Stimulated activated CD8-positive, alpha-beta memory T cell treated with anti-CD3 and anti-CD28 coated beads, Interleukin-15, amount 100 ng/mL, for 4 hours (primary cell): ENCODE data around the gene DRC3.

ENCODE experiments used
- DNase-seq, 2 donors: peaks; one replicate each; pipeline ENCODE4 v3.0.0-alpha.2; 2020; ENCODE audit warnings: low read depth in 2 of 2

The DRC3 gene

GRCh38 chr17:17966399-17966798 is 6.3 kb upstream of the DRC3 start:
- DNase-seq = no peak

- DNase-seq = no peak
These were observed 1.8 kb upstream of the DRC3 start for GRCh38 chr17:17970699-17971430.

- peak in 1 of 2 donors; percentile 1 for DNase-seq
These were observed 1.1 kb upstream of the DRC3 start for GRCh38 chr17:17971431-17972125.

GRCh38 chr17:17972952-17973254 is 241 bp downstream of the DRC3 start:
- DNase-seq = no peak

GRCh38 chr17:17975436-17975835 is 2.8 kb downstream of the DRC3 start:
- DNase-seq = no peak

- no peak for DNase-seq
These were observed 4.4 kb downstream of the DRC3 start for GRCh38 chr17:17976931-17977570.

GRCh38 chr17:17978481-17979424 is 6.1 kb downstream of the DRC3 start:
- no peak for DNase-seq

GRCh38 chr17:17979778-17980177 is 7.1 kb downstream of the DRC3 start:
- DNase-seq = no peak

GRCh38 chr17:17981330-17981729 is 8.7 kb downstream of the DRC3 start:
- DNase-seq = no peak

- no peak for DNase-seq
These were observed 10.1 kb downstream of the DRC3 start for GRCh38 chr17:17982801-17983200.

GRCh38 chr17:17983376-17983775 is 10.7 kb downstream of the DRC3 start:
- DNase-seq = no peak

GRCh38 chr17:17983776-17984175 is 11.1 kb downstream of the DRC3 start:
- no peak for DNase-seq

GRCh38 chr17:17985153-17985552 is 12.5 kb downstream of the DRC3 start:
- DNase-seq = no peak

GRCh38 chr17:17985555-17985954 is 12.9 kb downstream of the DRC3 start:
- no peak for DNase-seq

- DNase-seq = no peak
These were observed 14.7 kb downstream of the DRC3 start for GRCh38 chr17:17987187-17987896.

GRCh38 chr17:17987901-17988300 is 15.2 kb downstream of the DRC3 start:
- DNase-seq = no peak

- no peak for DNase-seq
These were observed 15.8 kb downstream of the DRC3 start for GRCh38 chr17:17988427-17988945.

- no peak for DNase-seq
These were observed 16.4 kb downstream of the DRC3 start for GRCh38 chr17:17989081-17989480.

- no peak for DNase-seq
These were observed 17.0 kb downstream of the DRC3 start for GRCh38 chr17:17989618-17990017.

GRCh38 chr17:17990282-17990681 is 17.6 kb downstream of the DRC3 start:
- no peak for DNase-seq

- DNase-seq = no peak
These were observed 20.7 kb downstream of the DRC3 start for GRCh38 chr17:17993366-17993765.
